Nephron (organoid): ENCODE data around the gene ENDOV.

Source experiments
- H3K27ac Mint-ChIP-seq, 3 experiments: 2 replicates each; pipeline ENCODE4 v1.8.0; 2020; ENCODE audit warnings: mixed read lengths in 3 of 3, mild to moderate bottlenecking in 2 of 3, moderate library complexity in 1 of 3
- H3K27me3 Mint-ChIP-seq: 2 replicates; pipeline ENCODE4 v1.8.0; 2021; ENCODE audit warnings: low read depth, mild to moderate bottlenecking, moderate library complexity, mixed read lengths
- H3K36me3 Mint-ChIP-seq: 2 replicates; pipeline ENCODE4 v1.8.0; 2020; ENCODE audit warnings: low read depth, mixed read lengths
- H3K4me1 Mint-ChIP-seq: 2 replicates; pipeline ENCODE4 v1.8.0; 2020; ENCODE audit warnings: mixed read lengths
- H3K4me3 Mint-ChIP-seq, 3 experiments: 2 replicates each; pipeline ENCODE4 v1.8.0; 2020; ENCODE audit warnings: mild to moderate bottlenecking in 3 of 3, mixed read lengths in 3 of 3, moderate library complexity in 2 of 3
- H3K9me3 Mint-ChIP-seq: 2 replicates; pipeline ENCODE4 v1.8.0; 2020; ENCODE audit warnings: mixed read lengths
- TF ChIP-seq, protein P1 (sequence below), 3 experiments: fragments of 200-600 bp; sonication (generic); IDR thresholded peaks; one replicate each; pipeline ENCODE4 v1.5.0; 2021; ENCODE audit warnings: antibody characterized with exemption in 3 of 3; ENCODE audit not compliant: unreplicated experiment in 3 of 3

The ENDOV gene

DNA sequence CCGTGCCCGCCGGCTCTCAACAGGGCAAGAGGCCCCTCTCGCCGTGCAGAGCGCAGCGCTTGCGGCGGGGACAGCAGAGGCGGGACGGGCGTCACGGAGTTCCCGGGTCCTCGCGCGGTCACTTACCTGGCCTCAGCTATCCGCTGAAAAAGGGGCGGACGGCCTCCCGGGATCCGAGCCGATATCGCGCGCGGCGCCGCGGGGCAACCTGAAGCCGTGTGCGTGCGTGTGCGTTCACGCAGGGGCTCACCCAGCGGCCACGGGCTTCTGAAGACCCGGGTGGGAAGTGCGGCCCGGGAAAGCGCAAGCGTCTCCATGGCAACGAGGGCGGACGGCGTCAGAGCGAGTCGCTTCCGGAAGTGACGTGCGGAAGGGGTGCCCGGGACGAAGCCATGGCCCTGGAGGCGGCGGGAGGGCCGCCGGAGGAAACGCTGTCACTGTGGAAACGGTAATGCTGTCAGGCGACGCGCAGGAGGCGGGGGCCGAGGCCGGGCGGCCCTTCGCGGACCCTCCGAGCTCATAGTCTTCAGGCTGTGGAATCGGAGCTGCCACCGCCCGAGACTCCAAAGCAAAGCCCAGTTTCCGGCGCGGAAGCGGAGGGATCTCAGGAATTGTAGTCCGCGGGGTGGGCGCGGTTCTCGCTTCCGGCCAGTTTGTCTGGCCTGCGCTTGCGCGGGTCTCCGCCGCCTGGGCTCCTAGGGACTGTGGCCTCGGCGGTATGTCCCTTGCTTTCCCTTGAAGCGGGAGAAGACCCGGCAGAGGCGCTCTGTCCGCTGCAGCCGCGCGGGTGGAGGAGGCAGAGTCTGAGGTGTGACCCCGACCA lies at the start of gene ENDOV:
Gene ENDOV (plus strand): TSS at position 365 of the 823 bp plus-strand sequence. CDS start 28 bp downstream, at position 393.
- Mint-ChIP-seq H3K4me3 (peak within 1 kb of the TSS; percentile 86 to 95 (median 90)), H3K4me1 (peaks cover 37% of the 10 kb centered on the region), H3K36me3 (peaks cover 20% of the 10 kb centered on the region), H3K27ac (peak within 1 kb of the TSS; percentile 83 to 97 (median 96)), H3K9me3 (no peaks in the 10 kb centered on the region), H3K27me3 (peaks cover 12% of the 10 kb centered on the region)
- TF ChIP-seq, protein P1, sequence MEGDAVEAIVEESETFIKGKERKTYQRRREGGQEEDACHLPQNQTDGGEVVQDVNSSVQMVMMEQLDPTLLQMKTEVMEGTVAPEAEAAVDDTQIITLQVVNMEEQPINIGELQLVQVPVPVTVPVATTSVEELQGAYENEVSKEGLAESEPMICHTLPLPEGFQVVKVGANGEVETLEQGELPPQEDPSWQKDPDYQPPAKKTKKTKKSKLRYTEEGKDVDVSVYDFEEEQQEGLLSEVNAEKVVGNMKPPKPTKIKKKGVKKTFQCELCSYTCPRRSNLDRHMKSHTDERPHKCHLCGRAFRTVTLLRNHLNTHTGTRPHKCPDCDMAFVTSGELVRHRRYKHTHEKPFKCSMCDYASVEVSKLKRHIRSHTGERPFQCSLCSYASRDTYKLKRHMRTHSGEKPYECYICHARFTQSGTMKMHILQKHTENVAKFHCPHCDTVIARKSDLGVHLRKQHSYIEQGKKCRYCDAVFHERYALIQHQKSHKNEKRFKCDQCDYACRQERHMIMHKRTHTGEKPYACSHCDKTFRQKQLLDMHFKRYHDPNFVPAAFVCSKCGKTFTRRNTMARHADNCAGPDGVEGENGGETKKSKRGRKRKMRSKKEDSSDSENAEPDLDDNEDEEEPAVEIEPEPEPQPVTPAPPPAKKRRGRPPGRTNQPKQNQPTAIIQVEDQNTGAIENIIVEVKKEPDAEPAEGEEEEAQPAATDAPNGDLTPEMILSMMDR (IDR thresholded peaks at IDR 0.05; ENCODE audit: unreplicated experiment in 3 of 3): no peak

- Mint-ChIP-seq H3K4me1 (peaks cover 3% of the 10 kb centered on the region), H3K9me3 (no peaks in the 10 kb centered on the region), H3K27me3 (no peaks in the 10 kb centered on the region), H3K27ac (no peak overlapping the region), H3K4me3 (no peak overlapping the region), H3K36me3 (peaks cover 51% of the 10 kb centered on the region)
- TF ChIP-seq, protein P1 (IDR thresholded peaks at IDR 0.05; ENCODE audit: unreplicated experiment in 3 of 3): no peak
Measured at GRCh38 chr17:80365983-80366382, 49.0 kb upstream of the ENDOV start.

DNA sequence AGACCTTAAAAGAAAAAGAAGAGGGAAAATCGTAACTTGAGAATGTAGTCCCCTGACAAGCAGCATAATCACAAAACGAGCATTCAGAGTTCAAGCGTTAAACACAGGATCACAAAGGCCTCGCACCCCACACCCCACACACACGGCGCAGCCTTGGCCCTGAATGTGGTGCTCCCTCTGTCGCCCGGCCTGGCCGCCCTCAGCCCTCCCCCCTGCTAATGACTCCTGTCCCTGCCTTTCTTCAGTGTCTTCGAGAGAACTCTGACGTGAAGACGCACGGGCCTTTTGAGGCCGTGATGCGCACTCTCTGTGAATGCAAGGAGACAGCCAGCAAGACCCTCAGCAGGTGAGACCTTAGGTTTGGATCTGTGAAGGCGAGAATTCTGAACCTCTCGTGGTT lies 47.5 kb upstream of the ENDOV start:
- H3K36me3 Mint-ChIP-seq: peaks cover 38% of the 10 kb centered on the region
- TF ChIP-seq, protein P1 (IDR thresholded peaks at IDR 0.05; ENCODE audit: unreplicated experiment in 3 of 3): no peak
- H3K27ac Mint-ChIP-seq: no peak overlapping the region
- no peak overlapping the region for H3K4me3 Mint-ChIP-seq
- no peaks in the 10 kb centered on the region for H3K9me3 Mint-ChIP-seq
- no peaks in the 10 kb centered on the region for H3K27me3 Mint-ChIP-seq
- peaks cover 3% of the 10 kb centered on the region for H3K4me1 Mint-ChIP-seq

DNA sequence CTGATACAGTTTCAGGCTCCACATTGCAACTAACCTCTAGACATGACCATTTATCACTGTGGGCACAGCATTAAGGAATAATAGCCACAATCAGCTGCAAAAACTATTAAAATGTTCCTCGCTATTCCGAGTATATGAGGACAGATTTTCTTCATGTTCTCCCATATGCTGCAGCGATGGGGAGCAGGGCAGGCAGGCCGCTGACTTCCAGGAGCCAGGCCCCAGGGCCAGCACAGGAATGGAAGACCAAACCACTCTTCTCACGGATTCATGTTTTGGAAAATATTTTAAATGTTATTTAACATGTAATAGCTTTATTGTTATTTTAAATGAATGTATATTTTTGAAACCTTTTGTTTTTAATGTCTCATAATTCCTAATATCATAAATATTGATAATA lies 43.8 kb upstream of the ENDOV start:
- no peak overlapping the region for H3K27ac Mint-ChIP-seq
- H3K27me3 Mint-ChIP-seq: no peaks in the 10 kb centered on the region
- H3K4me3 Mint-ChIP-seq: no peak overlapping the region
- H3K9me3 Mint-ChIP-seq: no peaks in the 10 kb centered on the region
- no peaks in the 10 kb centered on the region for H3K4me1 Mint-ChIP-seq
- TF ChIP-seq, protein P1 (IDR thresholded peaks at IDR 0.05; ENCODE audit: unreplicated experiment in 3 of 3): no peak
- H3K36me3 Mint-ChIP-seq: peaks cover 41% of the 10 kb centered on the region

DNA sequence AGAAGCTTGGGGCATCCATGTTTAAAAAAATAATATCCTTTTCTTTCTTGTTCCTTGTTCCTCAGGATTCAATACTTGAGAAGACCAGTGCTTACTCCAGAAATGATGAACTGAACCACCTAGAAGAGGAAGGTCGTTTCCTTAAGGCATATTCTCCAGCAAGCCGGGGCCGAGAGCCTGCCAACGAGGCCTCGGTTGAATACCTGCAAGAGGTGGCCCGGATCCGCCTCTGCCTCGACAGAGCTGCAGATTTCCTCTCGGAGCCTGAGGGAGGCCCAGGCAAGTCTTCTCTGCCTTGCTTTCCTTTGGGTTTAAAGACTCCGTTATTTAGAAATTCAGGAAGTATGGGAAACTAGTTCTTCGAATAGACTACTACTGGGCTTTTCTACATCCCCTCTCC lies 42.5 kb upstream of the ENDOV start:
- no peaks in the 10 kb centered on the region for H3K9me3 Mint-ChIP-seq
- peaks cover 47% of the 10 kb centered on the region for H3K36me3 Mint-ChIP-seq
- H3K4me1 Mint-ChIP-seq: no peaks in the 10 kb centered on the region
- H3K4me3 Mint-ChIP-seq: no peak overlapping the region
- TF ChIP-seq, protein P1 (IDR thresholded peaks at IDR 0.05; ENCODE audit: unreplicated experiment in 3 of 3): no peak
- H3K27ac Mint-ChIP-seq: no peak overlapping the region
- H3K27me3 Mint-ChIP-seq: no peaks in the 10 kb centered on the region
